ENCODE results near the gene GRIA1.

GRIA1 gene

DNA sequence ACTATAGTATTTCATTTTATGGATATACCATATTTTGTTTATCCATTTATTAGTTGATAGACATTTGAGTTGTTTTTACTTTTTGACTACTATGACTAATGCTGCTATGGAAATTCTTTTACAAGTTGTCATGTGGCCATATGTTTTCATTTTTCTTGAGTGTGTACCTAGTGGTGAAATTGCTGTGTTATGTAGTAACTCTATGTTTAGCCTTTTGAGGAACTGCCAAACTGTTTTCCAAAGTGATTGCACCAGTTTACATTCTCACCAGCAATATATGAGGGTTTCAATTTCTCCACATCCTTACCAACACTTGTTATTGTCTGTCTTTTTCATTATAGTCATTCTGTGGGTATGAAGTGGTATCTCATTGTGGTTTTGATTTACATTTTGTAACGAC, 75.4 kb downstream of the GRIA1 start:
- no peaks in the 10 kb centered on the region for H4K20me1 ChIP-seq (ENCODE audit: insufficient read depth, low read length, poor library complexity, severe bottlenecking)
- H3K36me3 ChIP-seq (ENCODE audit: insufficient read depth, low read length), result no peaks in the 10 kb centered on the region
- TF ChIP-seq EZH2phosphoT487 (IDR thresholded peaks at IDR 0.05; ENCODE audit: borderline replicate concordance) (no peak), CTCF (conservative IDR thresholded peaks at IDR 0.05; ENCODE audit: low read length) (no peak)
- no peaks in the 10 kb centered on the region for H3F3A ChIP-seq (ENCODE audit: low read depth)
- H3K9ac ChIP-seq (ENCODE audit: low read depth, low read length, poor library complexity, severe bottlenecking), result no peak overlapping the region
- H3K9me2 ChIP-seq (replicated peaks; ENCODE audit: low read depth, low read length), result no peaks in the 10 kb centered on the region
- H2AFZ ChIP-seq (ENCODE audit: low read length), result no peak overlapping the region
- H3K79me2 ChIP-seq (ENCODE audit: insufficient read depth, low read length), result no peaks in the 10 kb centered on the region
- no peaks in the 10 kb centered on the region for H3K4me1 ChIP-seq (ENCODE audit: insufficient read depth, low read length, poor library complexity, severe bottlenecking)
- H3K27me3 ChIP-seq (ENCODE audit: insufficient read depth, low read length, poor library complexity, severe bottlenecking), result no peaks in the 10 kb centered on the region
- H3K4me3 ChIP-seq (ENCODE audit: low read length, poor library complexity, severe bottlenecking), result no peak overlapping the region
- H3K9me3 ChIP-seq (ENCODE audit: insufficient read depth, low read depth, low read length), result no peaks in the 10 kb centered on the region
- no peak overlapping the region for H3K4me2 ChIP-seq (ENCODE audit: low read depth, low read length, poor library complexity, severe bottlenecking)

- H2AFZ ChIP-seq (ENCODE audit: low read length), result no peak overlapping the region
- TF ChIP-seq EZH2phosphoT487 (IDR thresholded peaks at IDR 0.05; ENCODE audit: borderline replicate concordance) (no peak), CTCF (conservative IDR thresholded peaks at IDR 0.05; ENCODE audit: low read length) (no peak)
These were observed 78.6 kb downstream of the GRIA1 start for GRCh38 chr5:153569036-153569435.

DNA sequence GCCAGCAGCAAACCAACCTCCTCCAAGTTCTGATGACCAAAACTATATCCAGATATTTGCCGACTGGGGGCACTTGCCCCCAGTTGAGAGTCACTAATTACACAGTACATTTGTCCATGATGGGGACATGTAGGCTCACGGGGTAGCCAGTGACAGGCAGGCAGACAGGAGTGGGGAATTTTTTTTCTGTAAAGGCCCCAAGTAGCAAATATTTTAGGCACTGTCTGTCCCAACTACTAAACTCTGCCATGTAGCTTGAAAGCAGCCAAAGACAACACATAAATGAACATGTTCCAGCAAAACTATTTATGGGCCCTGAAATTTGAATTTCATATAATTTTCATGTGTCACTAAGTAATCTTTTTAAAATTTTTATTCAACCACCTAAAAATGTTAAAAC, 80.7 kb downstream of the GRIA1 start:
- Histone ChIP-seq H3K4me1 (ENCODE audit: insufficient read depth, low read length, poor library complexity, severe bottlenecking) (no peaks in the 10 kb centered on the region), H3K9me3 (ENCODE audit: insufficient read depth, low read depth, low read length) (no peaks in the 10 kb centered on the region), H3K79me2 (ENCODE audit: insufficient read depth, low read length) (no peaks in the 10 kb centered on the region), H4K20me1 (ENCODE audit: insufficient read depth, low read length, poor library complexity, severe bottlenecking) (no peaks in the 10 kb centered on the region), H2AFZ (ENCODE audit: low read length) (no peak overlapping the region), H3K4me3 (ENCODE audit: low read length, poor library complexity, severe bottlenecking) (no peak overlapping the region), H3K36me3 (ENCODE audit: insufficient read depth, low read length) (no peaks in the 10 kb centered on the region), H3F3A (ENCODE audit: low read depth) (no peaks in the 10 kb centered on the region), H3K27me3 (ENCODE audit: insufficient read depth, low read length, poor library complexity, severe bottlenecking) (no peaks in the 10 kb centered on the region), H3K9me2 (replicated peaks; ENCODE audit: low read depth, low read length) (no peaks in the 10 kb centered on the region), H3K4me2 (ENCODE audit: low read depth, low read length, poor library complexity, severe bottlenecking) (no peak overlapping the region), H3K9ac (ENCODE audit: low read depth, low read length, poor library complexity, severe bottlenecking) (no peak overlapping the region)
- TF ChIP-seq EZH2phosphoT487 (IDR thresholded peaks at IDR 0.05; ENCODE audit: borderline replicate concordance) (no peak), CTCF (conservative IDR thresholded peaks at IDR 0.05; ENCODE audit: low read length) (no peak)

More at GRCh38 chr5:153569036-153569435, 78.6 kb downstream of the GRIA1 start:
- no peaks in the 10 kb centered on the region for H3K9me3 ChIP-seq (ENCODE audit: insufficient read depth, low read depth, low read length)
- H3K9ac ChIP-seq (ENCODE audit: low read depth, low read length, poor library complexity, severe bottlenecking), result no peak overlapping the region
- no peaks in the 10 kb centered on the region for H3K36me3 ChIP-seq (ENCODE audit: insufficient read depth, low read length)
- no peaks in the 10 kb centered on the region for H3K27me3 ChIP-seq (ENCODE audit: insufficient read depth, low read length, poor library complexity, severe bottlenecking)
- H4K20me1 ChIP-seq (ENCODE audit: insufficient read depth, low read length, poor library complexity, severe bottlenecking), result no peaks in the 10 kb centered on the region
- H3K4me3 ChIP-seq (ENCODE audit: low read length, poor library complexity, severe bottlenecking), result no peak overlapping the region
- no peaks in the 10 kb centered on the region for H3K9me2 ChIP-seq (replicated peaks; ENCODE audit: low read depth, low read length)
- H3K4me2 ChIP-seq (ENCODE audit: low read depth, low read length, poor library complexity, severe bottlenecking), result no peak overlapping the region
- H3F3A ChIP-seq (ENCODE audit: low read depth), result no peaks in the 10 kb centered on the region
- no peaks in the 10 kb centered on the region for H3K79me2 ChIP-seq (ENCODE audit: insufficient read depth, low read length)
- H3K4me1 ChIP-seq (ENCODE audit: insufficient read depth, low read length, poor library complexity, severe bottlenecking), result no peaks in the 10 kb centered on the region

Measured in Loucy (cell line).